ENCODE results near the gene ACAD9.
"Not testable (repeated sequence)": the region's sequence is repeated elsewhere in the genome, so short reads cannot be mapped to it uniquely, and the experiment has no call there.

ACAD9 gene

DNA sequence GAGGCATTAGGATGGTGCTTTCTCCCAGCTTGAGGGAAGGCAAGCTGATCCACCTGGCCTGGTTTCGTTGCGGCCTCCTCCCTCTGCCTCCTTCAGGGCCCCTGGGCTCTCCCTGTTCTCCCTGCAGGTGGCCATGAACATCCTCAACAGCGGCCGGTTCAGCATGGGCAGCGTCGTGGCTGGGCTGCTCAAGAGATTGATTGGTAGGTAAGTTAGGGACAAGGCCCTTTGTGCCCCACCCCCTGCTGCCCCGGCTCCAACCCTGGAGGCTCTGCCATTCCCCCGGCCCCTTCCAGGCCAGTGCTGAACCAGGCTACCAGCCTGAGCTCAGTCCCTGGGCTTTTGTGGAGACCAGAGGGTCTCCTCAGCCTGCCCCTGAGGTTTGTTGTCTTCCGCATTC lies 23.0 kb downstream of the ACAD9 start:
- DNase-seq, result no peak

DNA sequence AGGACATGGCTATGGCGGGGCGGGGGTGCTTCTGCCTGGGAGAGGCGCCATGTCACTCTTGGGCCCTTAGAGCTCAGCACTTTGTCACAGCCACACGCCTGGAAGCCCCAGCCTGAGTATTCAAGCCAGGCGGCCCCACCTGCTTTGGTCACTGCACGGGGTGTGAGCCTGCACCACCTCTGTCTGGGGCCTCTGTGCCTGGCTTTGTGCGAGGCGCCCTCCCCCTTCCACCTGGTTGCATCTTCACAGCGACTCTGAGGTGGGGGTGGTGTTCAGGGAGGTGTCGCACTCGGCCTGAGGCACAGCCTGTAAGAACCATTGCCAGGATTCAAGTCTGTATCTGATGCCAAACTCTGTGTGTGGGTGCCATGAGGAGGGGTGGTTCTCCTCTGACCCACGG lies 24.1 kb downstream of the ACAD9 start:
- DNase-seq, result no peak

DNA sequence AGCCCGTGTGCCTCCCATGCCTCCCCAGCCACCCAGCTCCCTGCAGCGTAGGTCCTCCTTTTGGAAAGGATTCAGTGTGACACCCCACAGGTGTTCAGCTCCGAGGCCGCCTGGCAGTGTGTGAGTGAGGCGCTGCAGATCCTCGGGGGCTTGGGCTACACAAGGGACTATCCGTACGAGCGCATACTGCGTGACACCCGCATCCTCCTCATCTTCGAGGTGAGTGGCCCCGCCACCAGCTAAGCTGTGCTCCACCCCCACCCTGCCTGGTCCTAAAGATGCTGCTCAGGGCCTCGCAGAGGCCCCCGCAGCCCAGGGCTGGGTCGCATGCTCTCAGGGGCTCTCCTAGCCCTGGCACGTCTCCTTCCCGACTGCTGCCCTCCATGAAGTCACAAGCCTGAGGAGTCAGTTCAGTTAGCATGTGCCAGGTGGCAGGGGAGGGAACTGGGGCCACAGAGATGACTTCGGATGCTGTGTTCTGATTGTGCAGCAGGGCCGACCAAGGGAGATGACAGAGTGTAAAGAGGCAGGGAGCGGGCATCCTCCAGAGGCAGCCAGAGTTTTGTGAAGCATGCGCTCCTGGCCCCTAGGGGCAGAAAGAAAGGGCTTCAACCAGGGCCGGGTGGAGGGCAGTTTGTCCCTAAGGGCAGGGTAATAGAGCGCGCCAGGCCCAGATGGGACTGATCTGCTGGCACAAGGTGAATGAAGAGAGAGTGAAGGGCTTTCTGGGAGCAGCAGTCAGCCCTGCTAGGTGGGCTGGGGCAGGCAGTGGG lies 26.8 kb downstream of the ACAD9 start:
- DNase-seq, result no peak

DNA sequence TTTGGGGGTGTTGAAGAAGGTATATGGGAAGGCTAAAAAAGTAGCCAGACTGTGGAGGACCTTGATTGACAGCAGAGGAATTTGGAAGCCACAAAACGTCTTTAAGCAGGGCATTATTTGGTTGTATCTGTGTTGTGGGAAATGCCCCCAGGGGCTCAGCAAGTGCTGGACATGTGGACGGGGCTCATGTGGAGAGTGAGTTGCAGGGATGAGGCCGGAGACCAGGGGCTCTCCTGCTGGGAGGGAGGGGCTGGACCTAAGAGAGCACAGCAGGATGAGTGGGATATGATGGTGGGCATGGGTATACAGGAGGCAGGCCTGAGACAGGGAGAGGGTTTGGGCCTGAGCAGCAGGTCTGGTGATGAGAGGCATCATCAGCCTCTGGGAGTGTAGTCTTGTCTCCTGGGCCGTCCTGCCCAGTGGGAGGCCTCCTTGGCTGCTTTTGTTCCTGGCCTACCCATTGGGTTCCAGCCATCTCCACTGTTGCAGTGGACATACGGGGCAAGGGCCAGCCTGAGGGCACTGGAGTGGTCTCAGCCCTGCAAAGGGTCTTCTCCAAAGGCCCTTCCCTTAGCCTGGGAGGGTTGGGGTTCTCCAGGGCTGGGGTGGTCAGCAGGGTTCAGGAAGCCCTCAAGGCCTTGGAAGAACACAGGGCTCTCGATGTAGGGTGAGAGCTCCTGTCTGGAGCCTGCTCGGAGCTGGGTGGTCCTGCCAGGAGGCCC lies 27.5 kb downstream of the ACAD9 start:
- DNase-seq, result no peak

DNA sequence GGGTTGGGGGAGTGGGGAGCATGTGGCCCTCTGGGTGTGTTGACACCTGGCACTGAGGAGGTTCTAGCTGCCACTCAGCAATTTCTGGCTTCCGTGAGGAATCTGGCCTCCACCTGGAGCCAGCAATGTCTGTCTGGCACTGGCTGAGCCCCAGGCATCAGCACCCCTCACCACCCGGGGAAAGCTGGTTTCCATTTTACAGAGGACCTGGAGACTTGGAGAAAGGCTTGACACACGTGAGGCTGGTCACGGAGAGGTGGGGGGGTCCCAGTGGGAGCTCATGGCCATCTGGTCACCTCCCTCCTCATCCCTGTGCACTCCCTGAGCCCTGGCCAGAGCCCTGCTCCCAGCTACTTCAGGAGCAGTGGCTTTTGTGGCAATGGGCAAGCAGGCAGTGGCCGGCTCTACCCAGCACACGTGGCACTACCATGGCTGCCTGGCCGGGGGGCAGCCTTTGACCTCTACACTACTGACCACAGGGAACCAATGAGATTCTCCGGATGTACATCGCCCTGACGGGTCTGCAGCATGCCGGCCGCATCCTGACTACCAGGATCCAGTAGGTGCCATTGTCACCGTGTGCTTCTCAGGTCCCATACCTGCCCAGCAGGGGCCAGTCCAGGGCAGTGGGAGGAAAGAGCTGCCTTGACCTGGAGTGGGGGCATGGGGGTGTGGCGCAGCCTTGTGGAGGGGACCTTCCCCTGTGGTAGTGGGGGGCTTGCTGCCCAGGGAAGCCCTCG lies 28.5 kb downstream of the ACAD9 start:
- DNase-seq, result no peak

DNA sequence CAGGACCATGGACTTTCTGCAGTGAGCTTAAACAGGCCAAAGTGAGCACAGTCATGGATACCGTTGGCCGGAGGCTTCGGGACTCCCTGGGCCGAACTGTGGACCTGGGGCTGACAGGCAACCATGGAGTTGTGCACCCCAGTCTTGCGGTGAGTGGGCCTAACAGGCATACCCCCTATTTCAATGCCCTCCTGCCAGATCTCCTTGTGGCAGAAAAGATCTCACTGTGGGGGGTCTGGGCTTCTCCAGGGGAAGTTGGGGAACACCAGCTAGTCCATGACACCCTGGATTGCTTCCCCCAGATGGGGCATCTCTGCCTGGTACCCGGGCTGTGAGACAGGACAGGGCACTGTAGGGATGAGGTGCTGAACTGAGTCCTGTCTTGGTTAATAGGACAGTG lies 29.5 kb downstream of the ACAD9 start:
- DNase-seq, result no peak

DNA sequence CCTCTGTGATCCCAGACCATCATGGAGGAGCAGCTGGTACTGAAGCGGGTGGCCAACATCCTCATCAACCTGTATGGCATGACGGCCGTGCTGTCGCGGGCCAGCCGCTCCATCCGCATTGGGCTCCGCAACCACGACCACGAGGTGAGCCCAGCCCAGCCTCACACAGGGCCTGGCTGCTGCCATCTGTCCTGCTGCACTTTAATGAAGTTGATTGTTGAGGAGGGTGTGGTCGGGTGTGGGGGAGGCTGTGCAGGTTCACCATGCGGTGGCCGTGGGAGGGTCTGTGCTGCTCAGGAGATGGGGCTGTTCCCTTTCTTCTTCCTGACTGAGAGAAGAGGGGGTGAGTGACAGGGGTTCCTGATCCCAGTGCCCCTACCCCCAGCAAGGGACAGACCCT lies 30.6 kb downstream of the ACAD9 start:
- no peak for DNase-seq

DNA sequence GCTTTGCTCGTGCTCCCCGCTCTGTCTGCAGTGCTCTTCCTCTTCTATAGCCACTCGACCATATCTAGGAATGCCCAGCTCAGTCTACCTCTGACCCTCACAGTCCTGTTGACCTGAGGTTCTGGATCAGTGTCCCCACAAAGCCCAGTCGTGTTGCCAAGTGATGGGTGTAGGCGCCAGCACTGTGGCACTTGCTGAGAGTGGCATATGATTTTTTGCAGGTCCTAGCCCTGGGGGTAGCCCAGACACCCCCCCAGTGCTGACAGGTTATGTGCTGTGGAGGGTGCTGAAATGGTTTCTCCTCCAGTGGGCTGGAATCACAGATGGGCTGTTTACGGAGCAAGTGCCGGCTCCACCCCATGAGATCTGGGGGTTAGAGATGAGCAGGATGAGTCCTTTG lies 32.5 kb downstream of the ACAD9 start:
- no peak for DNase-seq

- DNase-seq, result no peak
Measured at GRCh38 chr3:128914966-128915645, 35.7 kb downstream of the ACAD9 start.

DNA sequence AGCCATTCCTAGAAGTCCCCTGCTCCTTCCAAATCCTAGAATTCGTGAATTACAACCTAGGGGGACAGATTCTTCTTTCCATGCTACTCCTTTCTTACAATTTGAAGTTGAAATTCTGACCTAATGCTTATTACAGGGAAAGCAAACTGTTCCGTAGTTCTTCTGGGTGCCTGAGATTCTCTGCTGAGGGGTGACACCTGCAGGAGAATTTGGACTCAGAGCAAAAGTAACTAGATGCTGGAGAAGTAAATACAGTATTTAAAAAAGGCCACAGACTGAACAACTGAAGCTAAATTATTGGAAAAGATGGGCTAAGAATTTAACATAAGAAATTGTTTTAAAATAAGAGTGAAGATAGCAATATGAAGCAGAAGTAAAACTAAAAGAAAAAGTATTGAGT lies 37.9 kb downstream of the ACAD9 start:
- DNase-seq, result no peak

- no peak for DNase-seq
Measured at GRCh38 chr3:128919988-128920387, 40.6 kb downstream of the ACAD9 start.

DNA sequence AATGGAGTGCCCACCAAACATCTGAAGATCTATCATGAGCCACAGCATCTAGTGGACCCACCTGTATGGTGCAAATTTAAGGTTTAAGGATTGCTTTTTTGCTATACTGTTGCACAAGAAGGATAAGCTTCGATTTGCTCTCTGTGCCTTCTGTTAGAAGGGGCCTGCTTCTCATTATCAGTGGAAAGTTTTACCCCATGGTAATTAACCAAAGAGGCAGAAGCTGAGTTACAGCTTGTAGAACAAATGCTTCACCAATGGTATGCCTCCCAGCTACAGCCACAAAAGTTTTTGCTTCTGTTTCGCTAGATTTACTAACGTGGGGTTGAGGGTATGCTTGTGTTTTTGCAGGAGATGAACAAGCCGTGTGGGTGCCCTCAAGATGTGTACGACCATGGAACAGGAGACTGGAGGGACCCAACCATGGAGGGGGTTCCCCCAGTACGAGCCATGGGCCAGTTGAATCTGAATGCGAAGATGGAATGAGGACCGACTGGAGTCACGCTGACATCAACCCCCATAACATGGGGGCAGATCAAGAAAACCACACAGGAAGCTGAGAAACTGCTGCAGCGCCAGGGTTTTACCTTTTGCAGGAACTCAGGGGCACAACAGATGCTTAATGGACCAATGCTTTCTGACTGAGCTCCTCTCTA lies 43.5 kb downstream of the ACAD9 start:
- DNase-seq, result peak; percentile 37 to 44

GRCh38 chr3:128923576-128923975 lies 44.2 kb downstream of the ACAD9 start:
- peak; percentile 44 to 54 for DNase-seq

GRCh38 chr3:128923986-128924385 lies 44.6 kb downstream of the ACAD9 start:
- DNase-seq, result not testable (repeated sequence)

GRCh38 chr3:128929364-128929763 lies 49.9 kb downstream of the ACAD9 start:
- no peak for DNase-seq

DNA sequence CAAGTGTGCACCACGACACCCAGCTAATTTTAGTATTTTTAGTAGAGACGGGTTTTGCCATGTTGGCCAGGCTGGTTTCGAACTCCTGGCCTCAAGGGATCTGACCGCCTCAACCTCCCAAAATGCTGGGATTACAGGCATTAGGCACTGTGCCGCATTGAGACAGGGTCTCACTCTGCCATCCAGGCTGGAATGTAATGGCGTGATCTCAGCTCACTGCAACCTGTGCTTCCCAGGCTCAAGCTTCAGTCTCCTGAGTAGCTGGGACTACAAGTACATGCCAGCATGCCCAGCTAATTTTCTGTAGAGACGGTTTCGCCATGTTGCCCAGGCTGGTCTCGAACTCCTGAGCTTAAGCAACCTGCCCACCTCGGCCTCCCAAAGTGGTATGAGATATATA lies 51.6 kb downstream of the ACAD9 start:
- no peak for DNase-seq

DNA sequence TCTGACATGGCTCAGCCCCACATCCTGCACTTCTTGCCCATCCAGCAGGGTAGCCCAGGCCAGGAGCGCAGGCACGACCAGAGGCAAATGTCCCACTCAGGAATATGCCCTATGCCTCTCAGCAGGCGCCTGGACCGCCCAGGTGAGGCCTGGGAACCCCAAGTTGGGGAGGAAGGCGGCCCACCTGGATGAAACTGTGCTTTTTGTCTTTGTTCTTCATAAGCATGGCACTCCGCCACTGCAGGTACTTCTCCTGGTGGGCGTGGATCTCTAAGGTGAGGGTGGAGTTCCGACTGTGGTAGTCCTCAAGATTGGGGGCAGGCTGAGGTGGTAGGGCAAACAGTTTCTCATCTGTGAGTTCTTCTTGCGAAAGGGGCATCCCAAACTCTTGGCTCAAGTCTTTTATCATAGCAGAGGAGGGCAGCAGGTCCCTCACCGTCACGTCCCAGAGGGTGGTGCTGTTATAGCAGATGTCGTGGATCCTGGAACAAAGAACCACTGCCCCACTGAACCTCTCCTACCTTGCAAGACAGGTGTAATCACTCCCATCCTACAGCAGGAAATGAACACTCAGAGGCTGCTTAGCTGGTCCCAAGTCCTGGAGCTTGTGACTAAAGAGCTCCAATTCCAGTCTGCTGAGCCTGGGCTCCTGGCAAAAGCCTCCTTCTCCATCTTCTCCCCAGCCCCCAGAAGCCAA lies 53.2 kb downstream of the ACAD9 start:
- DNase-seq, result no peak

- DNase-seq, result no peak
Measured at GRCh38 chr3:128933213-128933921, 53.9 kb downstream of the ACAD9 start.

DNA sequence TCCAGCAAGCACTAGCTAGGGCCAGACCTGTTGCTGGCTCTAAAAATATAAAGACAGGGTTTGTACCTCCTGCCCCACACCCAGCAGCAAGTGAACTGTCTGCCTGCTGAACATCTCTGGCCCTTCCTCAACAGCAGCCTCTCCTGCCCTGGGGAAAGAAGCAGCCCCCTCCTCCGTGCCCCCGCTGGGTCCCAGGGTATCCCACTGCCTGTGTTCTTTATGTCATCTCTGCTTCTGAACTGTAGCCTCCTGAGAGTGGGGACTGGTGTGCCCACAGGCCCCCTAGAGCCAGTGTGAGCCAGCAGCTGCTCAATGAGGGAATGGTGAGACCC lies 54.5 kb downstream of the ACAD9 start:
- DNase-seq, result no peak

DNA sequence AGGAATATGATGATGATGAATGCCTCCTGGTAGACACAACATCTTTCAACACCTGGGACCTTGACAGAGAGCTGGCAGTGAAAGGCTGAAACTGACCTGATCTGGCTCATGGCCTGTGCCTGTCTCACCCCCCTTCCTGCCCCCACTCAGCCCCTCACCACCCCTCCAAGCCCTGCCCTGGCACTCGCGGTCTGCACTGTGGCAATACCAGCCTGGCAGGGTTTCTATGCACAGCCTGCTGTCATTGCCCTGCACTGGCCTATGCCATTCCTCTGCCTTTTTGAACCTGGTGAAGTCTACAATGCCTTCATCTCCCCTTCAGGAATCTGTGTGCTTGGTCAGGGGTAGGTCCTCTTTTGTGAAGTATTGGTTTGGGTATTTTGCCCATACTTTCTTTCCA lies 56.5 kb downstream of the ACAD9 start:
- DNase-seq, result no peak

GRCh38 chr3:128936341-128936740 lies 56.9 kb downstream of the ACAD9 start:
- no peak for DNase-seq

- DNase-seq, result no peak
Measured at GRCh38 chr3:128940252-128940651, 60.8 kb downstream of the ACAD9 start.

All from AML-193 (cell line).